GM12874 (cell line): ENCODE results near the gene RTKN2.

ENCODE experiments used
- CTCF ChIP-seq: IDR thresholded peaks from 2 replicates; pipeline ENCODE4 v1.5.1; 2011; ENCODE audit warnings: low read depth, mild to moderate bottlenecking, control low read depth, low read length, moderate library complexity; ENCODE audit not compliant: insufficient read depth

The RTKN2 gene

GRCh38 chr10:62243647-62243997 lies 25.0 kb downstream of the RTKN2 start:
- TF ChIP-seq CTCF = no peak

- no peak for TF ChIP-seq CTCF
Measured at GRCh38 chr10:62239994-62240393, 28.6 kb downstream of the RTKN2 start.

GRCh38 chr10:62238880-62239279 lies 29.8 kb downstream of the RTKN2 start:
- no peak for TF ChIP-seq CTCF

GRCh38 chr10:62237966-62238365 lies 30.7 kb downstream of the RTKN2 start:
- TF ChIP-seq CTCF = no peak

- no peak for TF ChIP-seq CTCF
Measured at GRCh38 chr10:62237506-62237905, 31.1 kb downstream of the RTKN2 start.

GRCh38 chr10:62234077-62234605 lies 34.5 kb downstream of the RTKN2 start:
- TF ChIP-seq CTCF = no peak

GRCh38 chr10:62233356-62234076 lies 35.1 kb downstream of the RTKN2 start:
- TF ChIP-seq CTCF = no peak

GRCh38 chr10:62231805-62232204 lies 36.8 kb downstream of the RTKN2 start:
- no peak for TF ChIP-seq CTCF
